Measurements from ENCODE around the gene EPS8.

DNA sequence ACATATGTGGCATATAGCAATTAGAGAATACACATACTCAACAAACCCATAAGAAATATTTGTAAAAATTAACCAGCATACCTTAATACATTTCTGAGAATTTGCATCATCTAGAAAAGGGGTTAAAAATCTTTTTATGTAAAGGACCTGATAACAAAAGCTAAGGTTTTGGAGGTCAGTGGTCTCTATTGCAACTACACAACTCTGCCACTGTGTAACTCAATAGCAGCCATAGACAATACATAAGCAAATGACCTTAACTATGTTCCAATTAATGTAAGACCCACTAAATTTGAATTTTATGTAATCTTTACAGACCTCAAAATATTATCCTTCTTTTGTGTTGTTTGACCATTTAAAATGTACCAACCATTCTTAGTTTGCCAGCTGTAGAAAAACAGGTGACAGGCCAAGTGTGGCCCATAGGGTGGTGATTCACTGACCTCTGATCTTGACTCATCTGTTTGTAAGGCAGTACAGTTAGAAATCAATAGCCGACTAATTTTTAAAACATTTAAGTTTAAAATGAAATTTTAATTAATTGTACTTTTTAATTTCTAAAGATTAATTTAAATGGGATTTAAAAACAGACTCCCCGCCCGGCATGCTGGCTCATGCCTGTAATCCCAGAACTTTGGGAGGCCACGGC lies 7.4 kb upstream of the EPS8 start:
- TF ChIP-seq, protein P1, sequence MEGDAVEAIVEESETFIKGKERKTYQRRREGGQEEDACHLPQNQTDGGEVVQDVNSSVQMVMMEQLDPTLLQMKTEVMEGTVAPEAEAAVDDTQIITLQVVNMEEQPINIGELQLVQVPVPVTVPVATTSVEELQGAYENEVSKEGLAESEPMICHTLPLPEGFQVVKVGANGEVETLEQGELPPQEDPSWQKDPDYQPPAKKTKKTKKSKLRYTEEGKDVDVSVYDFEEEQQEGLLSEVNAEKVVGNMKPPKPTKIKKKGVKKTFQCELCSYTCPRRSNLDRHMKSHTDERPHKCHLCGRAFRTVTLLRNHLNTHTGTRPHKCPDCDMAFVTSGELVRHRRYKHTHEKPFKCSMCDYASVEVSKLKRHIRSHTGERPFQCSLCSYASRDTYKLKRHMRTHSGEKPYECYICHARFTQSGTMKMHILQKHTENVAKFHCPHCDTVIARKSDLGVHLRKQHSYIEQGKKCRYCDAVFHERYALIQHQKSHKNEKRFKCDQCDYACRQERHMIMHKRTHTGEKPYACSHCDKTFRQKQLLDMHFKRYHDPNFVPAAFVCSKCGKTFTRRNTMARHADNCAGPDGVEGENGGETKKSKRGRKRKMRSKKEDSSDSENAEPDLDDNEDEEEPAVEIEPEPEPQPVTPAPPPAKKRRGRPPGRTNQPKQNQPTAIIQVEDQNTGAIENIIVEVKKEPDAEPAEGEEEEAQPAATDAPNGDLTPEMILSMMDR (IDR thresholded peaks at IDR 0.05; ENCODE audit: borderline replicate concordance, extremely low read depth, low read length, poor library complexity, severe bottlenecking): no peak
- TF ChIP-seq EZH2 (IDR thresholded peaks at IDR 0.05; ENCODE audit: borderline replicate concordance, low read depth, low read length, severe bottlenecking): no peak

Data from DND-41 (cell line).